HG02840 (cell line): Measurements from ENCODE around the gene GATD1.

ENCODE experiments used
- ATAC-seq: cut with Tn5 transposase; IDR thresholded peaks from one replicate; pipeline ENCODE4 v1.9.1; 2021; ENCODE audit warnings: mild to moderate bottlenecking, moderate library complexity, moderate number of reproducible peaks; ENCODE audit not compliant: unreplicated experiment, low FRiP score

GATD1 gene

DNA sequence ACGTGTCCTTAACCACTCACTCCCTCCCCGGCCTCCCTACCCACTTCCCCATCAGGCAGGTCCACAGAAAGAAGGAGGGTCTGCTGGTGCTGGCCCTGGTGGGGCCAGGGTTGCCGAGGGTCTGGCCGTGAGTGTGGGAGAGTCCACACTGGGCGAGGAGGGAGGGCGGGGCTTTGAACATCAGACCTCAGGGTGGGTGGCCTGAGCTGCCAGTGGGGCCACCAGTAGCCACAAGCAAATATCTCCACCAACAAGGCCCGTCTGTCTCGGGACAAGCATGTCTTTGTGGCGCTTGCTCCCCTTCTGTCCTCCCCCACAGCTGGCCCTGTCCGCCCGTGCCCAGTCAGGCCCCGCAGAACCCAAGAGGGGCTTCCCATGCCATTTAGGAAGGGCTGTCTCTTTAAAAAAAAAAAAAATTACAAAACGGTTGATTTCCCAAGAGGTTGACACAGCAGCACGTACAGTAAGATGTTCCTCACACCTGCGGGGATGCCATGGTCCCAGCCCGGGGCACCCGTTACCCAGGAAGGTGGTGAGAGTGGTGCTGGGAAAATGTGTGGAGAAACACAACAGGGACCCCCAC is 47.7 kb downstream of the GATD1 start:
- no peak for ATAC-seq

DNA sequence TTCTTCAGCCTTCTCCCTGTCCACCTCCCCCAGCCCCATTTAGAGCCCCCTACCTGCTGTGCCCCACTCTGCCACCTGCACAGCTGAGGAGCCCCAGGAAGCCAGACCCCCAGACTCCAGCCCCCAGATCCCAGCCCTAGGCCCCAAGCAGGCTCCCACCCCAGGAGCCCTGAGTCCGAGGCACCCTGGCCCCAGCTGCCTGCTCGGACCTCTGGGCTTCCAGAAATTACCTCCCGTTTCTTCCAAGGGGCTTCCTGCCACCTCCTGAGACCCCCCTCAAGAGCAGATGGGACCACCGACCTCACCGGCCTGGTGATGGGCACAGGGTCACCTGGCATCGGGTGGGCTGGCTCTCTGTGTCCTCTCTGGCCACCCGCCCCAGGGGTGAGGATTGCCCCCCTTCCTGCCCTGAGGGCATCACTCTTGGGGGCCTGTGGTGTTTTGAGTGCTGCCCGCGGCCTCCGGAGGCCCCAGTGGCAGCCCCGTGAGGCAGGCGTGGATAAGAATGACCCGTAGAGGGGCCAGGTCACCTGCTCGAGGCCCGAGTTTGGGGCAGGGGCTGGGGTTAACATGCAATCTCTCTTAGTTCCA is 48.3 kb downstream of the GATD1 start:
- ATAC-seq: no peak

DNA sequence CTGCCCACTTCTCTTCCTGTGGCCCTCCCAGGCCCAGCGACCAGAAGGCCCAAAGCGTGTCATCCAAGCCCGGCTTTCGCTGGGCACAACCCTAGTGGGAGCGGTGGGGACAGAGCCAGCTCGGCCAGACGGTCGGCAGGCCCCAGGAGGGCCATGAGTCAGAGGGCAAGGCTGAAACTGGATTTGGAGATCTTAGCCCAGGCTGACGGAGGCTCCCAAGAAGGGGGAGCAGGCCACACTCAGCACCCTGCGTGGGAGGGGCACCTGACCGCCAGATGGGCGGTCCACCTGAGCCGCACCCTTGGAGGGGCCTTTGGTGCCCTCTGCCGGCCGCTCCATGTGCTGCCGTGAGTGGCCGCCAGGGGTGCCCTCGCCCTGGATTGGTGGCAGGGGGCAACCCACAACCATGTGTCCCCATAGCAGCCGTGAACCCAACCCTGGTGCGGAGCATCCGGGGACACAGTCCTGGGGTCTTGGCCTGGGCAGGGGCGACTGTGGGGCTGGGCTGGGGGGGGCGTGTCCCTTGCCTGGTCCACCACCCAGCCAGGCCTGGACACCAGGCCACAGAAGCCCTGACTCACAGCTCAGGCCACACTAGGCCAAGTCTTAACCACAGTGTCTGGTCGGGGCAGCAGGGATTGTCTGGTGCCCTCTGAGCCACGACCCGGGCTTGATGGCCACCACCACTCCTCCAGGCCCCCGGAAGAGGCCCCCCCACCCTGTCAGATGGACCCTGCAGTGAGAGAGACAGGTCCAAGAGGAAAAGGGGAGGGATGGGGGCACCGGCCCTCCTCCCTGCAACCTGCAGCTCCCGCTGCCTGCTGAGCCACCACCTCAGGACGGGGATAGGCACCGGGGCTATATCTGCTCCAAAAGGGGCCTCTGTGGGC is 49.2 kb downstream of the GATD1 start:
- ATAC-seq: no peak

DNA sequence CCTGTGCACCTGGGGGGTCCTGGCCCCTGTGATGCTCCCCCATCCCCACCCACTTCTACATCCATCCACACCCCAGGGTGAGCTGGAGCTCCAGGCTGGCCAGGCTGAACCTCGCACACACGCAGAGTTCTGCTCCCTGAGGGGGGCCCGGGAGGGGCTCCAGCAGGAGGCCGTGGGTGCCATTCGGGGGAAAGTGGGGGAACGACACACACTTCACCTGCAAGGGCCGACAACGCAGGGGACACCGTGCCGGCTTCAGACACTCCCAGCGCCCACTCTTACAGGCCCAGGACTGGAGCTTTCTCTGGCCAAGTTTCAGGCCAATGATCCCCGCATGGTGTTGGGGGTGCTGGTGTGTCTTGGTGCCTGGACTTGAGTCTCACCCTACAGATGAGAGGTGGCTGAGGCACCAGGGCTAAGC is 50.0 kb downstream of the GATD1 start:
- ATAC-seq: no peak

DNA sequence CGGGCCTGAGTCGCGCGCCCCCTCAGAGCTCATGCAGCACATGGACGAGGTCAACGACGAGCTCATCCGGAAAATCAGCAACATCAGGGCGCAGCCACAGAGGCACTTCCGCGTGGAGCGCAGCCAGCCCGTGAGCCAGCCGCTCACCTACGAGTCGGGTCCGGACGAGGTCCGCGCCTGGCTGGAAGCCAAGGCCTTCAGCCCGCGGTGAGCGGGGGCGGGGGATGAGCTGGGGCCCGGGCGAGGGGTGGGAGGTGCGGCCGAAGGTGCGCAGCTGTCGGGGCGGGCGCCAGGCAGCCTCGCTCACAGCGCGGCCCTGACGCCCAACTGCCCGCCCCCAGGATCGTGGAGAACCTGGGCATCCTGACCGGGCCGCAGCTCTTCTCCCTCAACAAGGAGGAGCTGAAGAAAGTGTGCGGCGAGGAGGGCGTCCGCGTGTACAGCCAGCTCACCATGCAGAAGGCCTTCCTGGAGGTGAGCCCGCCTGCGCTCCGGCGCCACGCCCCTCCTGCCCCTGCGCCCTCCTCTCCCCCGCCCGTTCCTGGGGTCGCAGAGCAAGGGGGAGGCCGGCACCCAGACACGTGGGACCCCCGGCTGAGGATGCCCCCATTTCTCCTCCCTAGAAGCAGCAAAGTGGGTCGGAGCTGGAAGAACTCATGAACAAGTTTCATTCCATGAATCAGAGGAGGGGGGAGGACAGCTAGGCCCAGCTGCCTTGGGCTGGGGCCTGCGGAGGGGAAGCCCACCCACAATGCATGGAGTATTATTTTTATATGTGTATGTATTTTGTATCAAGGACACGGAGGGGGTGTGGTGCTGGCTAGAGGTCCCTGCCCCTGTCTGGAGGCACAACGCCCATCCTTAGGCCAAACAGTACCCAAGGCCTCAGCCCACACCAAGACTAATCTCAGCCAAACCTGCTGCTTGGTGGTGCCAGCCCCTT is 50.7 kb downstream of the GATD1 start:
- no peak for ATAC-seq

DNA sequence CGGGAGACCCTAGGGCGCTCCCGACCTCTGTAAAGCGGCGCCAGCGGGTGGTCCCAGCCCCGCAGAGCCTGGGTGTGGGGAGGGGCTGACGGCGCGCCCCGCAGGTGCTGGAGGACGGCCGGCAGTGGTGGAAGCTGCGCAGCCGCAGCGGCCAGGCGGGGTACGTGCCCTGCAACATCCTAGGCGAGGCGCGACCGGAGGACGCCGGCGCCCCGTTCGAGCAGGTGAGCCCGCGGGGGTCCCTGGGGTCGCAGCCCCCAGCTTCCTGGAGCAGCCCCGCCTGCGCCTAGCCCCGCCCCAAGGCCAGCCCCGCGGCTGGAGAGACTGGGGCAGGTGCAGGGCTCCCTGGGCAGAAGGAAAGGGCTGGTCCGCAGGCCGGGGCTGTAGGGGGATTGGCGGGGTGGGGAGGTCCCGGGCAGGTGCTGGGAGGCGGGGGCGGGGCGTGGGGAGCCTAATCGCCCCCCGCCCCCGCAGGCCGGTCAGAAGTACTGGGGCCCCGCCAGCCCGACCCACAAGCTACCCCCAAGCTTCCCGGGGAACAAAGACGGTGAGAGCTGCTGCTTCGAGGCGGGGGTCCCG is 51.6 kb downstream of the GATD1 start:
- no peak for ATAC-seq

DNA sequence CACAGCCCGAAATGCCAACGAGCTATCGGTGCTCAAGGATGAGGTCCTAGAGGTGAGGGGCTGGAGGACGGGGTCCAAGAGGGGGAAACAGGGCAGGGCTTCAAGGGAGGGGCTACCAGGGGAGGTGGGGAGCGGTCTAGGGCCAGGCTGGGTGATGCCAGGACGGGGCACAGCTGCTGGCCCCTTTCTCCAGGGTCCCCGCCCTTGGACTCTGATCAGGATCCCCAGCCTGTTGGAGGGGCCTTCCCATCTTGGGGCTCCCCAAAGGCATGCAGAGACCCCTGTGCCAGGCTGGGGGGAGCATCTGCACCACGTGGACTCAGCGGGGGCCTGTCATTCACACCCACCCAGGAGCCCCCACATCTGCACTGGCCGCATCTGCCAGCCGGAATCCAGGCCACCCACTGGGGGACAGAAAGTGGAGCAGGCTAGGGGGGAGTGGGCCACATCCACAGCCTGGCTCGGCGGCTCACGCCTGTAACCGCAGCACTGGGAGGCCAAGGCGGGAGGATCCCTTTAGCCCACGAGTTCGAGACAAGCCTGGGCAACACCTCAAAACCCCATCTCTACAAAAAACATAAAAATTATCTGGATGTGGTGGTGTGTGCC is 52.4 kb downstream of the GATD1 start:
- ATAC-seq: no peak

DNA sequence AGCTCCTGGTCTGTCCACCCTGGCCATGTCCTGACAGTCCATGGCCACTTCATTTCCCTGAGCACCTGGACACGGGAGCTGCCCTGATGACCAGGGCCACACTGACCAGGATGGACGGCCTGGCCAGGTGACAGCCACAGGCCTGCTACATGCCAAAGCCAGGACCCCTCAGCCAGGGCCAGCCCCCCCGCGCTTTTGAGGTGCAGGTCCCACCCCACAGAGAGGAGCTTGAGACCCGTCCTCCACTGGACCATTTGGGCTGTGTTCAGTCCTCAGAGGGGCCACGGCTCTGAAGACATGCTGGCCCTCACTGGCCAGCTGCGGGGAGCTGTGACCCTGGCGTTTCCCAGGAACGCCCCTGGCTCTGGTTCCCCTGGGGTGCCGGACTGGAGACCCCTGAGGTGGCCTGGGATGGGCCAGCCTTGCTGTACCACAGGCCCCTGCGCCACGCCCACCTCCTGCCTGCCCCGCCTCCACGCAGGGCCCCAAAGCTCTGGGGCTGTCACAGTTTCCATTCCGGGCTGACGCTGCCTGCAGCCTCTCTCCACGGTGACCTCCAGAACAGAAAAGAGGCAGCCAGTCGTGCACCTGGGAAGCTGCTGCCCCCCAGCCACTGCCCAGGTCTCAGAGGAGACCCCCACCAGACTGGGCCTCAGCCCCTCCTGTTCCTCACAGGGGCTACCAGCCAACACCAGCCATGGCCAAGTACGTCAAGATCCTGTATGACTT is 53.1 kb downstream of the GATD1 start:
- no peak for ATAC-seq

DNA sequence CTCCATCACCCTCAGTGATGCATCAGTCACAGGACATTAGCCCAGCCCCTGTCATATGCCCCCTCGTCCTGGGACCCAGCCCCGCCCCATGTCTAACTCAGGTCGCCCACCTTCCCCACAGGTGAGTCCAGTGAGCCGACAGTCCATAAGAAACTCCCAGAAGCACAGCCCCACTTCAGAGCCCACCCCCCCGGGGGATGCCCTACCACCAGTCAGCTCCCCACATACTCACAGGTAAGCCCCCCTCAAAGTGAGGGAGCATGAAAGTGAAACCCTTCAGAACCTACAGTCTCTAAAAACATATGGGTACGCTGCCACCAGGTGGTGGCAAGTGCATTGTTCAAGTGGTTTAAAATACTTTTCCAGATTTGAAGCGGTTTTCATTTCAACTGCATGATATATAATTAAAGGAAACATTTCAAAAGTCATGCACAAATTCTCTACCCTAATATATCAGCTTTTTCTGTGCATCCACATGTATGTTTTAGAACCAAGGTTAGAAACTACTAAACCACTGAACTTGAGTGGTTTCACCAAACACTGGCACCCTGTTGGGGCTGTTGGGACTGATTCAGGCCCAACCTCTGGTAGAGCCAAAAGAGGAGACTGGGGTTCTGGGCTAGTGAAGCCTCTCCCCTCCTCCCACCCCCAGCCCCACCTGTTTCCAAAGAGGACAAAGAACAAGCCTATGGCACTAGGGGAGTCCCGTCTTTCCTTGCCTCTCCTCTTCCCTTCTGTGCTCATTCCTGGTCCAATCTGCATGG is 54.0 kb downstream of the GATD1 start:
- ATAC-seq: no peak

DNA sequence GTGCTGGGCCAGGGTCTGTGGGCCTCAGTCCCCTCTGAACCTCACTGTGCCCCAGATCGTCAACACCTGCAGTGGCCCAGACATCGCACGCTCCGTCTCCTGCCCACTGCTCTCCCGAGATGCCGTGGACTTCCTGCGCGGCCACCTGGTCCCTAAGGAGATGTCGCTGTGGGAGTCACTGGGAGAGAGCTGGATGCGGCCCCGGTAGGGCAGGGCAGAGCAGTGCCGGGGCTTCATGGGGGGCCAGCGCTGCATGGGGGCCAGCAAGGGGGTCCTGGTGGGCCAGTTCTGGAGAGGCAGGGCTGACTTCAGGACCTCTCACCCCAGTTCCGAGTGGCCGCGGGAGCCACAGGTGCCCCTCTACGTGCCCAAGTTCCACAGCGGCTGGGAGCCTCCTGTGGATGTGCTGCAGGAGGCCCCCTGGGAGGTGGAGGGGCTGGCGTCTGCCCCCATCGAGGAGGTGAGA is 54.9 kb downstream of the GATD1 start:
- ATAC-seq: no peak

DNA sequence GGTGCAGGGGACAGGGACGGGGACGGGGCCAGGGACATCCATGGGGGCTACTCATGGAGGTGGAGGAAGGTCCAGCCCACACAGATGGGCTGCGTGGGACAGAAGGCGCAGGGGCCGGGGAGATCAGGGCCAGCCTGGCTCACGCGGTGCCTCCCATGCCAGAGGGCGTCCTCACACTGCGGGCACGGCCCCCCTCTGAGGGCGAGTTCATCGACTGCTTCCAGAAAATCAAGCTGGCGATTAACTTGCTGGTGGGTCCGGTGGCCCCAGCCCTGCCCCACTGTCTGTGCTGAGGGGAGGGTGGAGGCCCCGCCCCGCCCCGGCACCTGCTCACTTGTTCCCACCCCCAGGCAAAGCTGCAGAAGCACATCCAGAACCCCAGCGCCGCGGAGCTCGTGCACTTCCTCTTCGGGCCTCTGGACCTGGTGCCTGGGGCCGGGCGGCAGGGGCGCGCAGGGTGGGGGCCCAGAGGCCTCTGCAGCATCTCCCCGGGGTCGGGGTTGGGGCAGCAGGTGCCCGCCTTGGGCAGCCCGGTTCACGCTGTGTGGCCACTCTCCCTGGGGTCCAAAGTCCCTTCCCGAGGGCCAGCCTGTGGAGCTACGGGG is 55.4 kb downstream of the GATD1 start:
- no peak for ATAC-seq

DNA sequence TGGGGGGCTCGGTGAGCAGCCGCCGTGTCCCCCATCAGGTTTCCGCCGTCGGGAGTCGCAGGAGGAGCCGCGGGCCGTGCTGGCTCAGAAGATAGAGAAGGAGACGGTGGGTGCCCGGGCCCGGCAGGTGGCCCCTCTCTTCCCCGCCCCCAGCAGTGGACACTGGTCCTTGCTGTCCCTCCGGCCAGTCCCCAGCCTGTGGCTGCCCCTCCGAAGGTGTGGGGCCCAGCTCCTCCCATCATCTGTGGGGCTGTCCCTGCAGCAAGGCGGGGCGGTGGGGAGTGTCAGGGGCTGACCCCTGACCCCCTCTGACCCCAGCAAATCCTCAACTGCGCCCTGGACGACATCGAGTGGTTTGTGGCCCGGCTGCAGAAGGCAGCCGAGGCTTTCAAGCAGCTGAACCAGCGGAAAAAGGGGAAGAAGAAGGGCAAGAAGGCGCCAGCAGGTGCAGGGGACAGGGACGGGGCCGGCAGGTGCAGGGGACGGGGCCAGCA is 56.0 kb downstream of the GATD1 start:
- ATAC-seq: no peak

DNA sequence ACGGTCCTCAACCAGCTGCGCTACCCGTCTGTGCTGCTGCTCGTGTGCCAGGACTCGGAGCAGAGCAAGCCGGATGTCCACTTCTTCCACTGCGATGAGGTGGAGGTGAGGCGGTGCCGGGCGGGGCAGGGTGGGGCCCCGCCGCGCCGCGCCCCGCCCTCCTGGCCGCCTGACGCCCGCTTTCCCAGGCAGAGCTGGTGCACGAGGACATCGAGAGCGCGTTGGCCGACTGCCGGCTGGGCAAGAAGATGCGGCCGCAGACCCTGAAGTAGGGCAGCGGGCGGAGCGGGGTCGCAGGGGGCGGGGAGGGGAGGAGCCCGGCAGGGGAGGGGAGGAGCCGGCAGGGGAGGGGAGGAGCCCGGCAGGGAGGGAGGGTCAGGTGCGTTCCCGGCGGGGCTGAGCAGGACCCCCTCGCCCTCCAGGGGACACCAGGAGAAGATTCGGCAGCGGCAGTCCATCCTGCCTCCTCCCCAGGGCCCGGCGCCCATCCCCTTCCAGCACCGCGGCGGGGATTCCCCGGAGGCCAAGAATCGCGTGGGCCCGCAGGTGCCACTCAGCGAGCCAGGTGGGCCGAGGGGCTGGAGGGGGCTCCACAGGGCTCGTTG is 56.5 kb downstream of the GATD1 start:
- ATAC-seq: no peak

DNA sequence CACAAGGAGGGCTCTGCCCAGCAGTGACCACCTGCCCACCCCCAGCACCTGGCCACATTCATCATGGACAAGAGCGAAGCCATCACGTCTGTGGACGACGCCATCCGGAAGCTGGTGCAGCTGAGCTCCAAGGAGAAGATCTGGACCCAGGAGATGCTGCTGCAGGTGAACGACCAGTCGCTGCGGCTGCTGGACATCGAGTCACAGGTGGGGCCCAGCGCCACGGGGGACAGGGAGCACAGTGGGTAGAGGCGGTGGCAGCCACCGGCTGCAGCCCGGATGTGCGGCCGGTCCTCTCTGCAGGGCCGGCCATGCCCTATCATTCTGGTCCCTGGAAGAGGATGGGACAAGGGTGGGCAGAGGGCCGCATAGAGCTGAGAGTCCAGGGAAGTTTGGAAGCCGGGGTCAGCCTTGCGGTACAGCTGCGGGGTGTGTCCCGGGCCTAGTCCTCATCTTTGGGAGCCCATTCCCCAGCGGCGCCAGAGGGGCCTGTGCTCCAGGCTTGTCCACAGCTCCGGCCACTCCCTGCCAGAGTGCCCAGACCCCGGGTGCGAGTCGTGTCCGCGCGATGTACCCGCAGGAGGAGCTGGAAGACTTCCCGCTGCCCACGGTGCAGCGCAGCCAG is 57.2 kb downstream of the GATD1 start:
- ATAC-seq: no peak

DNA sequence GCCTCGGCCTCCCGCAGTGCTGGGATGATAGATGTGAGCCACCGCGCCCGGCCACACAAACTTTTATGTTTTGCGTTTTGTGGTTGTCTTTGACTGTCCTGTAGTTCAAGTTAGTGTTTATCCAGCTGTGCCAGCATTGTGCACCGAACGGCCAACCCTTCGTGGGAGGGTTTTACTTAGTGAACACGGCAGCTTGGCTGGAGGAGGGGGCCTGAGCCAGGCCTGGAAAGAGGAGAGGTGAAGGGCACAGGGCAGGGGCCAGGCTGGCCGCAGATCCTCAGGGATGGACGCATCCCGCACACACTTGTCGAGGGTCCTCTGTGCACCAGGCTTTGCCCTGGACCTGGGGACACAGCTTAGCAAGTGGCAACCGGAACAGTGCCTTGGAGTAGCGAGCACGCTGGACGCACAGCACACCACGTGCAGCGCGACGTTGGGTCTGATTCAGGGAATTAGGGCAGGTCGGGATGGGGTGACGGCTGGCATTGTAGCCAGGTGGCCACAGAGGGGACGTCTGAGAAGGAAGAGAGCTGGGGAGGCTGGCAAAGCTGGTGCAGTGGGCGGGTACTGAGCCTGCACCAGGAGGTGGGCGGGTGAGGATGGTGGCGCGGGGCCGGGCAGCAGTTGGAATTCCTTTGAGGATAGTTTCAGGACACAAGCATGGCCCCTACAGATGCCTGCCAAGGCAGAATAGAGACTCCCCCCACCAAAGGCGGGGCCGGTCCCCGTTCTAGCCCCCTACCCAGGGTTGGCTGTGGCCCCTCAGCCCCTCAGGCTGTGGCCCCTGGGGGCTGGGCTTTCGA is 57.9 kb downstream of the GATD1 start:
- no peak for ATAC-seq
